Measurements from ENCODE around the gene PSMD5.

Gene PSMD5
- 39.5 to 40.4 reads per million in 2 donors for total RNA-seq

- DNase-seq, result peak; percentile 84
These were observed at the start of gene PSMD5 for GRCh38 chr9:120842685-120843485. TSS of gene PSMD5 (minus strand) at chr9:120842922. CDS start at chr9:120842909, 13 bp downstream.

GRCh38 chr9:120891884-120892747, 49.4 kb upstream of the PSMD5 start:
- no peak for DNase-seq

- no peak for DNase-seq
These were observed 48.6 kb upstream of the PSMD5 start for GRCh38 chr9:120891245-120891883.

GRCh38 chr9:120890320-120891244, 47.9 kb upstream of the PSMD5 start:
- no peak for DNase-seq

GRCh38 chr9:120889606-120890271, 47.0 kb upstream of the PSMD5 start:
- DNase-seq, result no peak

- no peak for DNase-seq
These were observed 45.9 kb upstream of the PSMD5 start for GRCh38 chr9:120888626-120889025.

- DNase-seq, result no peak
These were observed 43.8 kb upstream of the PSMD5 start for GRCh38 chr9:120886490-120886967.

GRCh38 chr9:120885958-120886357, 43.2 kb upstream of the PSMD5 start:
- no peak for DNase-seq

GRCh38 chr9:120885457-120885856, 42.7 kb upstream of the PSMD5 start:
- no peak for DNase-seq

GRCh38 chr9:120883608-120883996, 40.9 kb upstream of the PSMD5 start:
- DNase-seq, result no peak

- DNase-seq, result no peak
These were observed 40.3 kb upstream of the PSMD5 start for GRCh38 chr9:120882935-120883607.

GRCh38 chr9:120879446-120879845, 36.7 kb upstream of the PSMD5 start:
- DNase-seq, result no peak

- DNase-seq, result no peak
These were observed 35.7 kb upstream of the PSMD5 start for GRCh38 chr9:120878188-120879130.

- DNase-seq, result peak; percentile 57
These were observed 34.7 kb upstream of the PSMD5 start for GRCh38 chr9:120877276-120878034.

GRCh38 chr9:120876842-120877240, 34.1 kb upstream of the PSMD5 start, which contains the start of gene PHF19:
TSS of gene PHF19 (minus strand) at chr9:120877188. CDS start at chr9:120874741, 2,447 bp downstream.
- peak; percentile 43 for DNase-seq

GRCh38 chr9:120875954-120876841, 33.5 kb upstream of the PSMD5 start:
- DNase-seq, result peak; percentile 71

GRCh38 chr9:120875643-120875953, 32.9 kb upstream of the PSMD5 start:
- DNase-seq, result no peak

GRCh38 chr9:120875195-120875565, 32.5 kb upstream of the PSMD5 start:
- DNase-seq, result no peak

Data from activated gamma-delta T cell (primary cell).